H1 (cell line): ENCODE data around the gene TCEAL1. TPM values are rescaled to one million over a fixed set of nuclear protein-coding genes. Genes with fewer than 3 reads are reported as not detected.

Experiments
- CTCF ChIA-PET: fragments of 300-600 bp; sonication (Branson Sonifier 250); formaldehyde crosslinking; loops from one replicate; lab custom pipeline; 2021; ENCODE audit not compliant: partially characterized antibody; lab: Charles Lee
- POLR2A ChIA-PET: fragments of 300-600 bp; sonication (Branson Sonifier 250); formaldehyde crosslinking; loops from one replicate; lab custom pipeline; 2021; ENCODE audit warnings: inconsistent platforms; ENCODE audit not compliant: partially characterized antibody; lab: Charles Lee
- DNase-seq, 2 experiments: peaks; one replicate each; pipeline versions ENCODE4 v3.0.0 to v3.0.0-alpha.2; 2010 to 2022; ENCODE audit warnings: low spot score in 2 of 2, low read depth in 1 of 2, mixed read lengths in 1 of 2
- FAIRE-seq: peaks from 2 replicates; lab custom pipeline; 2011; peaks lifted over from hg19 to GRCh38; lab: Jason Lieb, UNC
- H2AFZ ChIP-seq: 2 replicates; pipeline ENCODE4 v1.8.1; 2012; ENCODE audit warnings: low read length, inconsistent platforms
- H2AK5ac ChIP-seq: 2 replicates; pipeline ENCODE4 v1.6.1; 2013; ENCODE audit warnings: low read depth, low read length
- H2BK120ac ChIP-seq: replicated peaks from 2 replicates; pipeline ENCODE3; 2013; ENCODE audit warnings: low read depth, low read length, inconsistent platforms
- H2BK12ac ChIP-seq: 2 replicates; pipeline ENCODE4 v1.6.1; 2013; ENCODE audit warnings: low read depth, low read length
- H2BK15ac ChIP-seq: 2 replicates; pipeline ENCODE4 v1.6.1; 2013; ENCODE audit warnings: low read length
- H2BK20ac ChIP-seq: 2 replicates; pipeline ENCODE4 v1.6.1; 2013; ENCODE audit warnings: low read length
- H2BK5ac ChIP-seq: 2 replicates; pipeline ENCODE4 v1.6.1; 2013; ENCODE audit warnings: low read depth, low read length
- H3K14ac ChIP-seq: 2 replicates; pipeline ENCODE4 v1.6.1; 2013; ENCODE audit warnings: inconsistent platforms; ENCODE audit not compliant: insufficient read length
- H3K18ac ChIP-seq: 2 replicates; pipeline ENCODE4 v1.6.1; 2013; ENCODE audit warnings: low read length; ENCODE audit errors: extremely low read depth
- H3K23ac ChIP-seq: 2 replicates; pipeline ENCODE4 v1.6.1; 2013; ENCODE audit warnings: inconsistent platforms; ENCODE audit not compliant: insufficient read length
- H3K23me2 ChIP-seq: 2 replicates; pipeline ENCODE4 v1.6.1; 2013; ENCODE audit warnings: low read depth, low read length
- H3K27ac ChIP-seq: 2 replicates; pipeline ENCODE4 v1.6.1; 2011; ENCODE audit warnings: low read depth, low read length, inconsistent platforms
- H3K27me3 ChIP-seq, 4 experiments: replicated peaks in 1 of 4; 1 replicate in 1 of 4; 2 replicates in 3 of 4; pipeline versions ENCODE4 v1.6.1 to v1.8.1; 2011 to 2013; ENCODE audit warnings: low read length in 3 of 4, mild to moderate bottlenecking in 3 of 4, inconsistent platforms in 2 of 4, mixed read lengths in 2 of 4, moderate library complexity in 1 of 4; ENCODE audit not compliant: control insufficient read depth in 3 of 4, insufficient read depth in 3 of 4; ENCODE audit errors: extremely low read depth in 1 of 4
- H3K36me3 ChIP-seq, 4 experiments: 2 replicates each; pipeline versions ENCODE4 v1.6.1 to v1.8.1; 2011 to 2013; ENCODE audit warnings: mild to moderate bottlenecking in 4 of 4, low read length in 3 of 4, moderate library complexity in 2 of 4, control low read depth in 1 of 4, inconsistent platforms in 1 of 4; ENCODE audit not compliant: insufficient read depth in 4 of 4, control insufficient read depth in 2 of 4
- H3K4ac ChIP-seq: replicated peaks from 2 replicates; pipeline ENCODE3; 2013; ENCODE audit warnings: low read length, low read depth, mixed read lengths, inconsistent platforms; ENCODE audit not compliant: insufficient read length
- H3K4me1 ChIP-seq, 4 experiments: replicated peaks in 1 of 4; 1 replicate in 1 of 4; 2 replicates in 3 of 4; pipeline versions ENCODE4 v1.6.1 to v1.8.1; 2011 to 2013; ENCODE audit warnings: low read length in 3 of 4, inconsistent platforms in 2 of 4, mixed read lengths in 1 of 4; ENCODE audit not compliant: insufficient read depth in 4 of 4, control insufficient read depth in 3 of 4
- H3K4me2 ChIP-seq, 2 experiments: 2 replicates each; pipeline versions ENCODE4 v1.6.1 to v1.8.1; 2011 to 2013; ENCODE audit warnings: low read depth in 2 of 2, low read length in 2 of 2, control low read depth in 1 of 2, inconsistent platforms in 1 of 2, mild to moderate bottlenecking in 1 of 2; ENCODE audit not compliant: insufficient read depth in 1 of 2
- H3K4me3 ChIP-seq, 4 experiments: fragments of 200-600, 300-600 bp in 1 of 4; sonication (generic), shearing (Covaris generic), sonication (Bioruptor Twin) in 1 of 4; 2 replicates each; pipeline versions ENCODE4 v1.5.1 to v1.8.1; 2011 to 2016; ENCODE audit warnings: low read length in 4 of 4, low read depth in 3 of 4, control low read depth in 2 of 4, inconsistent platforms in 2 of 4, mild to moderate bottlenecking in 2 of 4, mixed read lengths in 1 of 4, moderate library complexity in 1 of 4; ENCODE audit not compliant: insufficient read depth in 2 of 4; ENCODE audit errors: extremely low read depth in 1 of 4
- H3K56ac ChIP-seq: replicated peaks from 2 replicates; pipeline ENCODE3; 2013; ENCODE audit warnings: low read depth, mild to moderate bottlenecking, mixed read lengths, low read length, inconsistent platforms; ENCODE audit not compliant: insufficient read length
- H3K79me1 ChIP-seq: 2 replicates; pipeline ENCODE4 v1.6.1; 2013; ENCODE audit warnings: low read depth, low read length, control low read depth
- H3K79me2 ChIP-seq, 2 experiments: 2 replicates each; pipeline versions ENCODE4 v1.6.1 to v1.8.1; 2012 to 2013; ENCODE audit warnings: low read length in 2 of 2, mild to moderate bottlenecking in 2 of 2, inconsistent platforms in 1 of 2; ENCODE audit not compliant: insufficient read depth in 2 of 2, control insufficient read depth in 1 of 2
- H3K9ac ChIP-seq, 4 experiments: replicated peaks in 1 of 4; 1 replicate in 1 of 4; 2 replicates in 3 of 4; pipeline versions ENCODE4 v1.6.1 to v1.8.1; 2011 to 2013; ENCODE audit warnings: low read depth in 3 of 4, low read length in 3 of 4, control low read depth in 2 of 4, mild to moderate bottlenecking in 2 of 4, moderate library complexity in 2 of 4, inconsistent platforms in 1 of 4; ENCODE audit errors: extremely low read depth in 1 of 4
- H3K9me3 ChIP-seq, 2 experiments: 2 replicates each; pipeline versions ENCODE4 v1.6.1 to v1.8.1; 2012 to 2013; ENCODE audit warnings: mild to moderate bottlenecking in 2 of 2, moderate library complexity in 2 of 2, control low read depth in 1 of 2, inconsistent platforms in 1 of 2, low read depth in 1 of 2, low read length in 1 of 2, mixed read lengths in 1 of 2; ENCODE audit not compliant: insufficient read depth in 2 of 2
- H4K20me1 ChIP-seq, 2 experiments: replicated peaks in 1 of 2; 2 replicates each; pipeline versions ENCODE3 to v1.8.1; 2011 to 2013; ENCODE audit warnings: inconsistent platforms in 2 of 2, low read length in 2 of 2, mild to moderate bottlenecking in 1 of 2; ENCODE audit not compliant: insufficient read depth in 2 of 2, control insufficient read depth in 1 of 2
- H4K5ac ChIP-seq: 2 replicates; pipeline ENCODE4 v1.6.1; 2013; ENCODE audit warnings: low read length, low read depth, mixed read lengths, inconsistent platforms; ENCODE audit not compliant: insufficient read length
- H4K8ac ChIP-seq: 2 replicates; pipeline ENCODE4 v1.8.0; 2013; ENCODE audit warnings: mild to moderate bottlenecking, moderate library complexity, low read length, inconsistent platforms; ENCODE audit not compliant: insufficient read depth; ENCODE audit errors: extremely low read depth
- H4K91ac ChIP-seq: replicated peaks from 2 replicates; pipeline ENCODE3; 2013; ENCODE audit warnings: low read length, mixed read lengths, inconsistent platforms; ENCODE audit not compliant: insufficient read length
- CHD1 ChIP-seq: IDR thresholded peaks from 2 replicates; pipeline ENCODE4 v1.6.1; 2012; ENCODE audit warnings: low read depth, low read length, improper control_type of control experiment
- HDAC6 ChIP-seq: IDR thresholded peaks from one replicate; pipeline ENCODE4 v1.7.1; 2012; ENCODE audit warnings: low read depth, mild to moderate bottlenecking, inconsistent platforms, low read length, moderate library complexity
- MAX ChIP-seq: IDR thresholded peaks from 2 replicates; pipeline ENCODE4 v1.6.1; 2012; ENCODE audit warnings: inconsistent platforms
- RBBP5 ChIP-seq: IDR thresholded peaks from 2 replicates; pipeline ENCODE4 v1.7.1; 2012; ENCODE audit warnings: low read depth, mild to moderate bottlenecking, inconsistent platforms, low read length, moderate library complexity, borderline replicate concordance
- RNF2 ChIP-seq: fragments of 200-900, 300-1000 bp; sonication (generic); IDR thresholded peaks from 2 replicates; pipeline ENCODE4 v1.7.1; 2016; ENCODE audit warnings: borderline replicate concordance, low read depth, mild to moderate bottlenecking, antibody characterized with exemption, low read length; ENCODE audit not compliant: poor library complexity, severe bottlenecking; ENCODE audit errors: missing control alignments
- polyA plus RNA-seq, 7 experiments: library from polyadenylated mRNA; depleted of rRNA in 3 of 7; stranded (reverse) in 5 of 7; unstranded in 2 of 7; fragments of >200 nt in 5 of 7; fragments of 200-250 nt in 2 of 7; gene quantifications; 1 replicate in 5 of 7; 2 replicates in 1 of 7; 4 replicates in 1 of 7; pipeline versions ENCODE4 v1.2.1 to v1.2.3, GENCODE V29; 2011 to 2013; ENCODE audit warnings: missing spikeins in 2 of 7, mixed read lengths in 2 of 7
- total RNA-seq: library from RNA; stranded (reverse); fragmentation: NEBNext Ultra II Directional; extraction: Animal tissue kit (Norgen Biotek cat#: 25700); gene quantifications from 2 replicates; pipeline ENCODE4 v1.2.1, GENCODE V29; 2021

Gene TCEAL1
- total and polyA plus RNA-seq, 2 of the 8 experiments (the other 6 are each of a cell fraction or from before 2014, with no cell fraction given), result 3.9 to 4.1 TPM

GRCh38 chrX:103626855-103627254 is 1.9 kb upstream of the TCEAL1 start:
- POLR2A ChIA-PET, result interaction anchor here (1.1 kb wide), 1 partner anchor 10 kb away, joined by 3 read pairs; no protein-coding TSS in a partner anchor
- no peak for DNase-seq

More at GRCh38 chrX:103626855-103627254, 1.9 kb upstream of the TCEAL1 start:
- Histone ChIP-seq H2BK15ac (no peak overlapping the region), H3K4me2 (no peak overlapping the region), H2BK20ac (no peak overlapping the region), H3K23ac (no peak overlapping the region), H3K9me3 (no peaks in the 10 kb centered on the region), H3K27me3 (no peaks in the 10 kb centered on the region), H3K4me1 (no peaks in the 10 kb centered on the region), H3K79me1 (no peaks in the 10 kb centered on the region)
- TF ChIP-seq RNF2 (no peak), HDAC6 (no peak), CHD1 (no peak), RBBP5 (no peak), MAX (no peak)
- TF ChIP-seq, all 59 proteins: peak for 0
- Histone ChIP-seq H3K4me3 (no peak overlapping the region), H3K79me2 (no peaks in the 10 kb centered on the region), H2AK5ac (no peak overlapping the region), H3K27ac (no peak overlapping the region), H3K36me3 (no peaks in the 10 kb centered on the region), H3K9ac (no peak overlapping the region), H4K5ac (no peak overlapping the region), H3K4ac (no peak overlapping the region), H3K56ac (no peak overlapping the region), H3K18ac (no peak overlapping the region), H2AFZ (no peak overlapping the region), H4K8ac (no peak overlapping the region), H2BK120ac (no peak overlapping the region), H2BK12ac (no peak overlapping the region), H4K91ac (no peak overlapping the region), H3K23me2 (0 out of 2 replicates have a peak, but pooled peaks cover 5% of the 10 kb centered on the region), H3K14ac (no peak overlapping the region), H2BK5ac (no peak overlapping the region), H4K20me1 (no peaks in the 10 kb centered on the region)
- FAIRE-seq, result no peak
- CTCF ChIA-PET, result interaction anchor here (0.6 kb wide), 1 partner anchor 177 kb away, joined by 3 read pairs; no protein-coding TSS in a partner anchor
